HCT116 (cell line): ENCODE data around the gene GADD45G. TPM values are rescaled to one million over a fixed set of nuclear protein-coding genes. Genes with fewer than 3 reads are reported as not detected.

ENCODE experiments used
- ATAC-seq: fragments of 200-7000 bp; cut with Tn5 transposase; 2 replicates; pipeline ENCODE4 v1.9.1; 2020; ENCODE audit warnings: mild to moderate bottlenecking, moderate library complexity
- BruUV-seq: library from RNA; stranded (reverse); fragments of 400-500 nt; replicated peaks from 2 replicates; lab custom pipeline; 2021; lab: Mats Ljungman, UMichigan
- CTCF ChIA-PET: fragments of 300-600 bp; sonication (Branson Sonifier 250); formaldehyde crosslinking; loops from one replicate; lab custom pipeline; 2021; ENCODE audit warnings: antibody characterized with exemption; lab: Charles Lee
- POLR2A ChIA-PET: fragments of 300-600, 350-600 bp; sonication (Branson Sonifier 250); formaldehyde crosslinking; loops from one replicate; lab custom pipeline; 2021; ENCODE audit warnings: antibody characterized with exemption; lab: Charles Lee
- RAD21 ChIA-PET, 2 experiments: fragments of 300-600 bp; sonication (Branson Sonifier 250); formaldehyde crosslinking; loops; one replicate each; lab custom pipeline; 2023; ENCODE audit warnings: low total read pairs in 2 of 2; ENCODE audit not compliant: uncharacterized antibody in 2 of 2, unreplicated experiment in 2 of 2, low non-redundant PET in 1 of 2; lab: Charles Lee
- DNase-seq: peaks from one replicate; pipeline ENCODE4 v3.0.0-alpha.2; 2010; ENCODE audit warnings: low read depth, low spot score
- H2AFZ ChIP-seq: fragments of 200-600 bp; shearing (Covaris generic), sonication (generic); 2 replicates; pipeline ENCODE4 v1.6.1; 2017; ENCODE audit warnings: low read depth, mixed run types, mixed read lengths, antibody characterized with exemption, low read length; ENCODE audit not compliant: poor library complexity, severe bottlenecking
- H3K27ac ChIP-seq: 2 replicates; pipeline ENCODE4 v1.5.1; 2012; ENCODE audit warnings: low read depth, low read length
- H3K27me3 ChIP-seq: fragments of 200-600 bp; sonication (generic); 2 replicates; pipeline ENCODE4 v1.6.1; 2016; ENCODE audit warnings: mixed run types, low read length, mixed read lengths; ENCODE audit not compliant: insufficient read depth
- H3K36me3 ChIP-seq, 2 experiments: fragments of 200-500 bp in 1 of 2; fragments of 200-600 bp in 1 of 2; sonication (Bioruptor generic) in 1 of 2; sonication (generic) in 1 of 2; 2 replicates each; pipeline versions ENCODE4 v1.5.1 to v1.6.1; 2014 to 2016; ENCODE audit warnings: low read length in 2 of 2, inconsistent platforms in 1 of 2, mixed read lengths in 1 of 2, mixed run types in 1 of 2; ENCODE audit not compliant: insufficient read depth in 2 of 2, control insufficient read depth in 1 of 2
- H3K4me1 ChIP-seq, 2 experiments: fragments of 200-600 bp in 1 of 2; sonication (generic) in 1 of 2; 2 replicates each; pipeline versions ENCODE4 v1.5.1 to v1.6.1; 2012 to 2017; ENCODE audit warnings: low read length in 2 of 2, inconsistent platforms in 1 of 2, mild to moderate bottlenecking in 1 of 2, mixed read lengths in 1 of 2, mixed run types in 1 of 2, moderate library complexity in 1 of 2; ENCODE audit not compliant: insufficient read depth in 2 of 2, control insufficient read depth in 1 of 2
- H3K4me2 ChIP-seq: fragments of 200-600 bp; sonication (generic); 2 replicates; pipeline ENCODE4 v1.6.1; 2017; ENCODE audit warnings: mixed run types, low read length, mixed read lengths
- H3K4me3 ChIP-seq, 2 experiments: fragments of 200-600 bp in 1 of 2; sonication (generic) in 1 of 2; replicated peaks in 1 of 2; 2 replicates each; pipeline ENCODE4 v1.5.1; 2011 to 2016; ENCODE audit warnings: low read length in 2 of 2, control low read depth in 1 of 2, low read depth in 1 of 2, mild to moderate bottlenecking in 1 of 2, mixed read lengths in 1 of 2, mixed run types in 1 of 2
- H3K79me2 ChIP-seq: fragments of 200-600 bp; sonication (generic); 2 replicates; pipeline ENCODE4 v1.6.1; 2017; ENCODE audit warnings: mild to moderate bottlenecking, mixed run types, low read length, moderate library complexity, mixed read lengths; ENCODE audit not compliant: insufficient read depth
- H3K9ac ChIP-seq: fragments of 200-600 bp; sonication (generic); 2 replicates; pipeline ENCODE4 v1.6.1; 2016; ENCODE audit warnings: low read length, mixed read lengths
- H3K9me2 ChIP-seq: fragments of 200-600 bp; sonication (generic), shearing (Covaris generic); 2 replicates; pipeline ENCODE4 v1.6.1; 2017; ENCODE audit warnings: mixed run types, mild to moderate bottlenecking, moderate library complexity; ENCODE audit not compliant: insufficient read depth
- H3K9me3 ChIP-seq, 2 experiments: fragments of 200-500 bp in 1 of 2; fragments of 200-600 bp in 1 of 2; sonication (Bioruptor generic) in 1 of 2; sonication (generic) in 1 of 2; 2 replicates each; pipeline ENCODE4 v1.6.1; 2014 to 2017; ENCODE audit warnings: low read length in 2 of 2, mixed read lengths in 2 of 2, inconsistent platforms in 1 of 2, low read depth in 1 of 2, mild to moderate bottlenecking in 1 of 2, mixed run types in 1 of 2, moderate library complexity in 1 of 2; ENCODE audit not compliant: control insufficient read depth in 1 of 2, insufficient read depth in 1 of 2
- H4K20me1 ChIP-seq: fragments of 200-600 bp; sonication (generic), shearing (Covaris generic); 2 replicates; pipeline ENCODE4 v1.6.1; 2017; ENCODE audit warnings: mixed run types, mild to moderate bottlenecking, moderate library complexity; ENCODE audit not compliant: insufficient read depth
- EGR1 ChIP-seq: IDR thresholded peaks from 2 replicates; pipeline ENCODE4 v1.6.1; 2012; ENCODE audit warnings: low read depth
- RAD21 ChIP-seq: IDR thresholded peaks from 2 replicates; pipeline ENCODE4 v1.6.1; 2012; ENCODE audit warnings: low read depth, mild to moderate bottlenecking
- SIN3A ChIP-seq: IDR thresholded peaks from 2 replicates; pipeline ENCODE4 v1.6.1; 2012; ENCODE audit warnings: low read depth
- intact Hi-C: fragments of 100-400 bp; cut with micrococcal nuclease; formaldehyde crosslinking; loops from 2 replicates; pipeline ENCODE4 v1.10.0; 2022
- total RNA-seq: library from RNA; stranded (reverse); gene quantifications from one replicate; pipeline ENCODE4 v1.2.1, GENCODE V29; 2021; ENCODE audit not compliant: unreplicated experiment
- TF ChIP-seq, protein P1 (sequence below), 3 experiments: fragments of 200-600 bp in 1 of 3; sonication (generic) in 1 of 3; IDR thresholded peaks in 2 of 3; conservative IDR thresholded peaks in 1 of 3; 2 replicates each; pipeline ENCODE4 v1.5.1; 2012 to 2017; ENCODE audit warnings: low read depth in 2 of 3, low read length in 2 of 3, antibody characterized with exemption in 1 of 3, borderline replicate concordance in 1 of 3, control low read depth in 1 of 3, mild to moderate bottlenecking in 1 of 3, mixed read lengths in 1 of 3, mixed run types in 1 of 3, moderate library complexity in 1 of 3; ENCODE audit not compliant: insufficient read depth in 1 of 3
- TF ChIP-seq, protein P2 (sequence below): IDR thresholded peaks from 2 replicates; pipeline ENCODE4 v1.6.1; 2012

Gene GADD45G
- total RNA-seq, 1 experiment from 2014 or later: not detected

DNA sequence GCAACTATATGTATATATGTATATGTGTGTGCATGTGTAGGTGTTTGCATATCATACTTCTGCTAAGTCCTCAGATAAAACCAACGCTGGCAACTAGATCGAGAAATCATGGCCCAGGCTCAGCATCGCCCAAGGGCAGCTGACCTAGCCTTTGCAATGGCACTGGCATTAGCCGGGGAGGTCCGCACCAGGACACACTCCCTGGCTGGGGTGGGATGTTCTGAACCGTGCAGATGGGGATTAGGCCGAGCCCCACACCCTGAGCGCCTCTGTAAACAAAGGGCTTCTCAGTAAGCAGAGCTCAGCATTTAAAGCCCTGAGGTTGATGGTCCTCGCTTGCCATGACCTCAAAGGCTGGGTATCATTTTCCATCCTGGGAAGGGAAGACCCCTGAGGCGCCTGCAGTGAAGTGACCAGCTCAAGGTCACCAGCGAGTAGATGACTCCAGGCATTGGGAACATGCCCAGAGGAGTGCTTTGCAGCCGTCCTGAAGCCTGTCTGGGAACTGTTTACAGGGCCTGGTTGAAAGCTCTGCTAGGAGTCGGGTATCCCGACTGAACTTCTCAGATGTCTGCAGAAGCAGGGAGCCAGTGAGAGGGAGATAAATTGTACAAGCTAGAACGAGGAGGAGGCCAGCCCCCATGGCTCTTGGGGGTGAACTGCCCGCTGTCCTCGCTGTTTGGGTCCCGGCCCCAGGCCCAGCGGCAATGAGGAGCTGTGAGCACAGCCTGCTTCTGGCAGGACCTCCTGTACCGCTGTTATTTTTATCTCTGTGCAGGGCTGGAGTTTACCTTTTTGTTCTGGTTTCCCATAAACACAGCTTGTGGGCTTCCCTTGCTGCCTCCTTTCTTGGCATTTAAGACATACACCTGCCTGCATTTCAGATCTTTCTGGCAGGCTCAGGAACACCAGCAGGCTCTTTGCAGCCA lies 18.4 kb downstream of the GADD45G start:
- DNase-seq (no peak), ATAC-seq (no peak)
- no peaks in the 10 kb centered on the region for H3K36me3 ChIP-seq
- H3K9me2 ChIP-seq: no peaks in the 10 kb centered on the region
- ChIA-PET RAD21 (no interaction called here), CTCF (no interaction called here), POLR2A (no interaction called here)
- H3K4me2 ChIP-seq: no peak overlapping the region
- BruUV-seq: no TSS peak
- intact Hi-C loops: no loop called here
- TF ChIP-seq EGR1: no peak
- TF ChIP-seq, protein P1, sequence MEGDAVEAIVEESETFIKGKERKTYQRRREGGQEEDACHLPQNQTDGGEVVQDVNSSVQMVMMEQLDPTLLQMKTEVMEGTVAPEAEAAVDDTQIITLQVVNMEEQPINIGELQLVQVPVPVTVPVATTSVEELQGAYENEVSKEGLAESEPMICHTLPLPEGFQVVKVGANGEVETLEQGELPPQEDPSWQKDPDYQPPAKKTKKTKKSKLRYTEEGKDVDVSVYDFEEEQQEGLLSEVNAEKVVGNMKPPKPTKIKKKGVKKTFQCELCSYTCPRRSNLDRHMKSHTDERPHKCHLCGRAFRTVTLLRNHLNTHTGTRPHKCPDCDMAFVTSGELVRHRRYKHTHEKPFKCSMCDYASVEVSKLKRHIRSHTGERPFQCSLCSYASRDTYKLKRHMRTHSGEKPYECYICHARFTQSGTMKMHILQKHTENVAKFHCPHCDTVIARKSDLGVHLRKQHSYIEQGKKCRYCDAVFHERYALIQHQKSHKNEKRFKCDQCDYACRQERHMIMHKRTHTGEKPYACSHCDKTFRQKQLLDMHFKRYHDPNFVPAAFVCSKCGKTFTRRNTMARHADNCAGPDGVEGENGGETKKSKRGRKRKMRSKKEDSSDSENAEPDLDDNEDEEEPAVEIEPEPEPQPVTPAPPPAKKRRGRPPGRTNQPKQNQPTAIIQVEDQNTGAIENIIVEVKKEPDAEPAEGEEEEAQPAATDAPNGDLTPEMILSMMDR (IDR thresholded peaks at IDR 0.05 in 2 of 3, conservative IDR thresholded peaks at IDR 0.05 in 1 of 3; ENCODE audit: borderline replicate concordance in 1 of 3, insufficient read depth in 1 of 3, low read depth in 2 of 3, low read length in 2 of 3): no peak
- TF ChIP-seq, protein P2, sequence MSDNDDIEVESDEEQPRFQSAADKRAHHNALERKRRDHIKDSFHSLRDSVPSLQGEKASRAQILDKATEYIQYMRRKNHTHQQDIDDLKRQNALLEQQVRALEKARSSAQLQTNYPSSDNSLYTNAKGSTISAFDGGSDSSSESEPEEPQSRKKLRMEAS: no peak
- TF ChIP-seq SIN3A: no peak
- no peak overlapping the region for H3K9ac ChIP-seq
- H3K9me3 ChIP-seq: no peaks in the 10 kb centered on the region
- H3K79me2 ChIP-seq: no peaks in the 10 kb centered on the region
- H3K4me1 ChIP-seq: no peaks in the 10 kb centered on the region
- H4K20me1 ChIP-seq: no peaks in the 10 kb centered on the region
- no peak overlapping the region for H3K4me3 ChIP-seq
- H3K27me3 ChIP-seq: peaks cover 10% of the 10 kb centered on the region; the same call in 1 of the 2 replicates
- H2AFZ ChIP-seq: no peak overlapping the region
- no peak overlapping the region for H3K27ac ChIP-seq

DNA sequence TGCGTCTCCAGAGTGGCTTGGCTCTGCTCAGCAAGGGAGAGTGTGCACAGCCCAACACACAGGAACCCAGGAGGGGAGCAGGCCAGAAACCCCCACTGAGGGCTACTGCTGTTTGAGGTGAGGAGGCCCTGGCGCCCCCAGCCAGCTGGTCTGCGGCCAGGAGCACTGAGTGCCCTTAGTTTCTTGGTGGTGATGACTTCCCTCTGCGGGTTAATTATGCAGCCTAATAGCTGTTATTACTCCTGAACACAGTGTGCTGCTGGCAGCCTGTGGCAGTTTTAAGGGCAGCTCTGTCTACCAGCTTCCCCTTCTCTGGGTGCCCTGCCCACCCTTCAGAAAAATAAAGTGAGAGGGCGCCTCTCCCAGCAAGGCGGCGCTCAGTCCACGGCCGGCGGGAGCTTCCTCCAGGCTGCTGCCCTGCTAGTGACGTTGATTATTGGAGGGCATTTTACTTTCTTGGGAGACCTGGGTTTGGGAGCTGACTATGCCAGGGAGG lies 19.2 kb downstream of the GADD45G start:
- H2AFZ ChIP-seq: no peak overlapping the region
- H4K20me1 ChIP-seq: no peaks in the 10 kb centered on the region
- H3K9me2 ChIP-seq: no peaks in the 10 kb centered on the region
- H3K4me1 ChIP-seq: no peaks in the 10 kb centered on the region
- CTCF ChIA-PET: no interaction called here
- no peak for DNase-seq
- intact Hi-C loops: no loop called here
- H3K79me2 ChIP-seq: no peaks in the 10 kb centered on the region
- no peak for ATAC-seq
- no TSS peak for BruUV-seq
- POLR2A ChIA-PET: no interaction called here
- TF ChIP-seq RAD21: no peak
- H3K27me3 ChIP-seq: peaks cover 10% of the 10 kb centered on the region; the same call in 1 of the 2 replicates
- no peaks in the 10 kb centered on the region for H3K36me3 ChIP-seq
- no peak overlapping the region for H3K4me3 ChIP-seq
- no peak overlapping the region for H3K4me2 ChIP-seq
- no peak overlapping the region for H3K9ac ChIP-seq
- H3K9me3 ChIP-seq: no peaks in the 10 kb centered on the region
- RAD21 ChIA-PET: no interaction called here
- no peak overlapping the region for H3K27ac ChIP-seq
